ENCODE data around the gene RPL39.
"Not testable (repeated sequence)": the region's sequence is repeated elsewhere in the genome, so short reads cannot be mapped to it uniquely, and the experiment has no call there.

Gene RPL39

DNA sequence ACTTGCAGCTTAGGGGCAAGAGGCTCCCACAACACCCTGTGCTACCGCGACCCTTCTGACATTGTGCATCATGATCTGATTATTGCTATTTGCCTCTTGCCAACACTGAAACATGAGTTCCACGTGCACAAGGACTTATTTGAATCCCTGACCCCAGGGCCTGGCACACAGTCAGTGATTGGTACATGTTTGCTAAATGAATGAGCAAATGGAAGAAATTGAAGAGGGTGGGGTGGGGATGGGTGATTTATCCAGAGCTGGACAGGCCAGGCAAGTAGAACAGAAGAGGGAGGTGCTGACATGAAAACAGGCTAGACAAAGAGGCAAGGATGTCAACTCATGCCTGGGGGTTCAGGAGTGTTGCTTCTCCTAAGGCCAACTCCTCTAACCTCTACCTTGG is 24.9 kb upstream of the RPL39 start:
- no peak overlapping the region for H3K4me3 ChIP-seq (ENCODE audit: low read depth, low read length)
- no peak for DNase-seq (ENCODE audit: low read depth)
- TF ChIP-seq, protein P1, sequence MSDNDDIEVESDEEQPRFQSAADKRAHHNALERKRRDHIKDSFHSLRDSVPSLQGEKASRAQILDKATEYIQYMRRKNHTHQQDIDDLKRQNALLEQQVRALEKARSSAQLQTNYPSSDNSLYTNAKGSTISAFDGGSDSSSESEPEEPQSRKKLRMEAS (IDR thresholded peaks at IDR 0.05; ENCODE audit: low read depth, low read length), result no peak
- TF ChIP-seq MYC (IDR thresholded peaks at IDR 0.05; ENCODE audit: low read depth, low read length) (no peak), POLR2A (IDR thresholded peaks at IDR 0.05; ENCODE audit: extremely low read depth, insufficient read length) (no peak)
- TF ChIP-seq, protein P2, sequence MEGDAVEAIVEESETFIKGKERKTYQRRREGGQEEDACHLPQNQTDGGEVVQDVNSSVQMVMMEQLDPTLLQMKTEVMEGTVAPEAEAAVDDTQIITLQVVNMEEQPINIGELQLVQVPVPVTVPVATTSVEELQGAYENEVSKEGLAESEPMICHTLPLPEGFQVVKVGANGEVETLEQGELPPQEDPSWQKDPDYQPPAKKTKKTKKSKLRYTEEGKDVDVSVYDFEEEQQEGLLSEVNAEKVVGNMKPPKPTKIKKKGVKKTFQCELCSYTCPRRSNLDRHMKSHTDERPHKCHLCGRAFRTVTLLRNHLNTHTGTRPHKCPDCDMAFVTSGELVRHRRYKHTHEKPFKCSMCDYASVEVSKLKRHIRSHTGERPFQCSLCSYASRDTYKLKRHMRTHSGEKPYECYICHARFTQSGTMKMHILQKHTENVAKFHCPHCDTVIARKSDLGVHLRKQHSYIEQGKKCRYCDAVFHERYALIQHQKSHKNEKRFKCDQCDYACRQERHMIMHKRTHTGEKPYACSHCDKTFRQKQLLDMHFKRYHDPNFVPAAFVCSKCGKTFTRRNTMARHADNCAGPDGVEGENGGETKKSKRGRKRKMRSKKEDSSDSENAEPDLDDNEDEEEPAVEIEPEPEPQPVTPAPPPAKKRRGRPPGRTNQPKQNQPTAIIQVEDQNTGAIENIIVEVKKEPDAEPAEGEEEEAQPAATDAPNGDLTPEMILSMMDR (IDR thresholded peaks at IDR 0.05; ENCODE audit: low read depth, low read length), result no peak

DNA sequence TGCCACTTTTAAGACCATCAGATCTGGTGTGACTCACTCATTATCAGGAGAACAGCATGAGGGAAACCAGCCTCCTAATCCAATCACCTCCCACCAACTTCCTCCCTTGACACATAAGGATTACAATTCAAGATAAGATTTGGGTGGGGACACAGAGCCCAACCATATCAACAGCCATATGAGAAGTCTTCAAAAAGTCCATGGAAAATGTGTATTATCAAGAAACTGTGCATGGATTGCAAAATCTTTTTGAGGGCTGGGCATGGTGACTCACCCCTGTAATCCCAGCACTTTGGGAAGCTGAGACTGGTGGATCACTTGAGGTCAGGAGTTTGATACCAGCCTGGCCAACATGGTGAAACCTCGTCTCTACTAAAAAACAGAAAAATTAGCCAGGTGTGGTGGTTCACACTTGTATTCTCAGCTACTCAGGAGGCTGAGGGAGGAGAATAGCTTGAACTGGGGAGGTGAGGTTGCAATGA is 17.8 kb upstream of the RPL39 start:
- peak; percentile 42 for DNase-seq (ENCODE audit: low read depth)
- TF ChIP-seq POLR2A (IDR thresholded peaks at IDR 0.05; ENCODE audit: extremely low read depth, insufficient read length) (no peak), MYC (IDR thresholded peaks at IDR 0.05; ENCODE audit: low read depth, low read length) (no peak)
- TF ChIP-seq, protein P2 (IDR thresholded peaks at IDR 0.05; ENCODE audit: low read depth, low read length), result no peak
- TF ChIP-seq, protein P1 (IDR thresholded peaks at IDR 0.05; ENCODE audit: low read depth, low read length), result no peak
- H3K4me3 ChIP-seq (ENCODE audit: low read depth, low read length), result no peak overlapping the region

DNA sequence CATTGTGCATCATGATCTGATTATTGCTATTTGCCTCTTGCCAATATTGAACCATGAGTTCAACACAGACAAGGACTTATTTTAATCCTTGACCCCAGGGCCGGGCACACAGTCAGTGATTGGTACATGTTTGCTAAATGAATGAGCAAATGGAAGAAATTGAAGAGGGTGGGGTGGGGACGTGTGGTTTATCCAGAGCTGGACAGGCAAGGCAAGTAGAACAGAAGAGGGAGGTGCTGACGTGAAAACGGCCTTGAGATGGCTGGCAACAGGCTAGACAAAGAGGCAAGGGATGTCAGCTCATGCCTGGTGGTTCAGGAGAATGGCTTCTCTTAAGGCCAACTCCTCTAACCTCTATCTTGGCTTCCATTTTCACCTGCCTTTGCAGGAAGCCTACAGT is 17.0 kb upstream of the RPL39 start:
- DNase-seq (ENCODE audit: low read depth); H3K4me3 ChIP-seq (ENCODE audit: low read depth, low read length): not testable (repeated sequence)

DNA sequence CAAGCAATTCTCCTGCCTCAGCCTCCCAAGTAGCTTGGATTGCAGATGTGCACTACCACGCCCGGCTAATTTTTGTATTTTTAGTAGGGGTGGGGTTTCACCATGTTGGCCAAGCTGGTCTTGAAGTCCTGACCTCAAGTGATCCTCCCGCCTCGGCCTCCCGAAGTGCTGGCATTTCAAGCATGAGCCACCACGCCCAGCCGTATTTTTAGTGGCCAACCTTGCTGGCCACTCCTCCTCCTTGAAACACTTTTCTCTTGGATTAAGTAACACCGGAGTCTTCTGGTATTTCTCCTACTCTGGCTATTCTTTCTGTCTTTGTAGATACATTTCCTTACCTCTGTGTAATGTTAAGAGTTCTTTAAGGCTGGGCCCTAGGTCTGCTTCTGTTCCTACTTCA is 11.1 kb upstream of the RPL39 start:
- TF ChIP-seq MYC (IDR thresholded peaks at IDR 0.05; ENCODE audit: low read depth, low read length) (no peak), POLR2A (IDR thresholded peaks at IDR 0.05; ENCODE audit: extremely low read depth, insufficient read length) (no peak)
- TF ChIP-seq, protein P2 (IDR thresholded peaks at IDR 0.05; ENCODE audit: low read depth, low read length), result no peak
- TF ChIP-seq, protein P1 (IDR thresholded peaks at IDR 0.05; ENCODE audit: low read depth, low read length), result no peak
- H3K4me3 ChIP-seq (ENCODE audit: low read depth, low read length), result no peak overlapping the region
- no peak for DNase-seq (ENCODE audit: low read depth)

DNA sequence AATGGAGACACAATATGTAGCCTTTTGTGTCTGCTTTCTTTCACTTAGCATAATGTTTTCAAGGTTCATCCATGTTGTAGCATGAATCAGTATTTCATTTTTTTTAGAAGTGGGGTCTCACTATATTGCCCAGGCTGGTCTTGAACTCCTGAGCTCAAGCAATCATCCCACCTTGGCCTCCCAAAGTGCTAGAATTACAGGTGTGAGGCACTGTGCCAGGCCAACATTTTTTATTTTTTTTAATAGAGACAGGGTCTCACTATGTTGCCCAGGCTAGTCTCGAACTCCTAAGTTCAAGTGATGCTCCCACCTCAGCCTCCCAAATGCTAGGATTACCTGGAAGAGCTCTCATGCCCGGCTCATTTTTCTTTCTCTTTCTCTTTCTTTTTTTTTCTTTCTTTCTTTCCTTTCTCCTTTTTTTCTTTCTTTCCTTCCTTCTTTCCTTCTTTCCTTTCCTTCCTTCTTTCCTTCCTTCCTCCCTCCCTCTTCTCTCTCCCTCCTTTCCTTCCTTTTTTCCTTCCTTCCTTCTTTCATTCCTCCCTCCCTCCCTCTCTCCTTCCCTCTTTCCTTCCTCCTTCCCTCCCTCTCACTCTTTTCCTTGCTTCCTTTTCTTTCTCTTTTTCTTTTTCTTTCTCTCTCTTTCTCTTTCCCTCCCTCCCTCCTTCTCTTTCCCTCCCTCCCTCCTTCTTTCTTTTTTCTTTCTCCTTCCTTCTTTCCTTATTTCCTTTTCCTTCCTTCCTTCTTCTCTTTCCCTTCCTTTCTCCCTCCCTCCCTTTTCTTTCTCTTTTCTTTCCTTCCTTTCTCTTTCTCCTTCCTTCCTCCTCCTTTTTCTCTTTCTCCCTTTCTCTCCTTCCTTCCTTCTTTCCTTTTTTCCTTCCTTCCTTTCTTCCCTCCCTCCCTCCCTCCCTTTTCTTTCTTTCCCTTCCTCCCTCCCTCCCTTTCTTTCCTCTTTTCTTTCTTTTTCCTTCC is 10.1 kb upstream of the RPL39 start:
- no peak for TF ChIP-seq POLR2A (IDR thresholded peaks at IDR 0.05; ENCODE audit: extremely low read depth, insufficient read length)
- TF ChIP-seq, protein P1 (IDR thresholded peaks at IDR 0.05; ENCODE audit: low read depth, low read length), result no peak
- TF ChIP-seq, protein P2 (IDR thresholded peaks at IDR 0.05; ENCODE audit: low read depth, low read length), result no peak
- TF ChIP-seq MYC (IDR thresholded peaks at IDR 0.05; ENCODE audit: low read depth, low read length), result no peak
- no peak for DNase-seq (ENCODE audit: low read depth)

DNA sequence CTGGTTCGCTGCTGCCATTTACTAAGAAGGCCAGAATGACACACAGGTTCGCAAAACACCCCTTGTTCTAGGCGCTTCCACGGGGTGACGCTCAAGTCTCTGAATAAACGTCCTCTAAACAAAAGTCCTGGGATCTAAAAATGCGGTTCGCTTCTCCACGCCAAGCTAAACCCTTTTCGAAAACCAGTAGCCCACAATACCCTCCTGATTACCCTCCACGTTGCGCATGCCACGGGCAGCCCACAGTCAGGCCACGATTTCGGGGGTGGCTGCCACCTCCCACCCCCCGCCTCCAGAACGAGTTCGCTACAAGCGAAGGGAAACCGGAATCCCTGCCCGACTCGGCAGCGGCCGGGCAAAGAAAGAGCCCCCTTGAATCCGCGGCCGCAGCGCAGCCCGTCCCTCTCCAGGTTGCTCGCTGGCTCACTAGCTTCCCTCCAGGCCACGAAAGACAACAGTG is 423 bp downstream of the RPL39 start:
- DNase-seq (ENCODE audit: low read depth), result peak; percentile 53
- TF ChIP-seq POLR2A (IDR thresholded peaks at IDR 0.05; ENCODE audit: extremely low read depth, insufficient read length) (no peak), MYC (IDR thresholded peaks at IDR 0.05; ENCODE audit: low read depth, low read length) (no peak)
- TF ChIP-seq, protein P1 (IDR thresholded peaks at IDR 0.05; ENCODE audit: low read depth, low read length), result no peak
- TF ChIP-seq, protein P2 (IDR thresholded peaks at IDR 0.05; ENCODE audit: low read depth, low read length), result no peak
- H3K4me3 ChIP-seq (ENCODE audit: low read depth, low read length), result peak overlapping the region; percentile 94

More for the DNA sequence above, 10.1 kb upstream of the RPL39 start:
- no peak overlapping the region for H3K4me3 ChIP-seq (ENCODE audit: low read depth, low read length)

Measured in NB4 (cell line).